ENCODE measurements around the gene CCDC92B.

CCDC92B gene

GRCh38 chr17:2778489-2778888 is 29.0 kb upstream of the CCDC92B start:
- DNase-seq (ENCODE audit: low read depth in 2 of 2), result no peak

- DNase-seq (ENCODE audit: low read depth in 2 of 2), result no peak
Measured at GRCh38 chr17:2777242-2777867, 27.9 kb upstream of the CCDC92B start.

- DNase-seq (ENCODE audit: low read depth in 2 of 2), result no peak
Measured at GRCh38 chr17:2776589-2777241, 27.3 kb upstream of the CCDC92B start.

GRCh38 chr17:2775206-2775605 is 25.8 kb upstream of the CCDC92B start:
- DNase-seq (ENCODE audit: low read depth in 2 of 2), result no peak

- no peak for DNase-seq (ENCODE audit: low read depth in 2 of 2)
Measured at GRCh38 chr17:2770129-2770528, 20.7 kb upstream of the CCDC92B start.

GRCh38 chr17:2758870-2759269 is 9.4 kb upstream of the CCDC92B start:
- no peak for DNase-seq (ENCODE audit: low read depth in 2 of 2)

- no peak for DNase-seq (ENCODE audit: low read depth in 2 of 2)
Measured at GRCh38 chr17:2755891-2756724, 6.7 kb upstream of the CCDC92B start.

- DNase-seq (ENCODE audit: low read depth in 2 of 2), result no peak
Measured at GRCh38 chr17:2751491-2751890, 2.0 kb upstream of the CCDC92B start.

GRCh38 chr17:2750721-2751120 is 1.3 kb upstream of the CCDC92B start:
- DNase-seq (ENCODE audit: low read depth in 2 of 2), result no peak

- peak; percentile 55 to 64 for DNase-seq (ENCODE audit: low read depth in 2 of 2)
Measured at GRCh38 chr17:2749784-2750181, 331 bp upstream of the CCDC92B start.

GRCh38 chr17:2745317-2746037 is 4.0 kb downstream of the CCDC92B start:
- DNase-seq (ENCODE audit: low read depth in 2 of 2), result no peak

- DNase-seq (ENCODE audit: low read depth in 2 of 2), result no peak
Measured at GRCh38 chr17:2737693-2738092, 11.8 kb downstream of the CCDC92B start.

GRCh38 chr17:2736956-2737355 is 12.5 kb downstream of the CCDC92B start:
- no peak for DNase-seq (ENCODE audit: low read depth in 2 of 2)

GRCh38 chr17:2735896-2736295 is 13.6 kb downstream of the CCDC92B start:
- no peak for DNase-seq (ENCODE audit: low read depth in 2 of 2)

- DNase-seq (ENCODE audit: low read depth in 2 of 2), result no peak
Measured at GRCh38 chr17:2734939-2735338, 14.5 kb downstream of the CCDC92B start.

- no peak for DNase-seq (ENCODE audit: low read depth in 2 of 2)
Measured at GRCh38 chr17:2731807-2732206, 17.6 kb downstream of the CCDC92B start.

GRCh38 chr17:2730764-2731353 is 18.6 kb downstream of the CCDC92B start:
- no peak for DNase-seq (ENCODE audit: low read depth in 2 of 2)

- peak; percentile 25 to 28 for DNase-seq (ENCODE audit: low read depth in 2 of 2)
Measured at GRCh38 chr17:2724784-2725164, 24.7 kb downstream of the CCDC92B start.

GRCh38 chr17:2723997-2724783 is 25.3 kb downstream of the CCDC92B start:
- DNase-seq (ENCODE audit: low read depth in 2 of 2), result no peak

- no peak for DNase-seq (ENCODE audit: low read depth in 2 of 2)
Measured at GRCh38 chr17:2723505-2723996, 25.9 kb downstream of the CCDC92B start.

GRCh38 chr17:2722611-2723010 is 26.8 kb downstream of the CCDC92B start:
- DNase-seq (ENCODE audit: low read depth in 2 of 2), result no peak

Measured in stimulated activated CD8-positive, alpha-beta memory T cell treated with anti-CD3 and anti-CD28 coated beads, Interleukin-15, amount 100 ng/mL, for 48 hours (primary cell).